SW 1271 (cell line): ENCODE results near the gene SPRED2.
A peak's percentile ranks its signal among the peaks of the same experiment; 100 is the strongest.

Experiments
- DNase-seq, 2 experiments: peaks; one replicate each; lab custom pipeline; 2025; lab: John Stamatoyannopoulos, UW

Gene SPRED2

GRCh38 chr2:65383541-65384488 is 48.6 kb downstream of the SPRED2 start:
- DNase-seq, result no peak

GRCh38 chr2:65382776-65383357 is 49.5 kb downstream of the SPRED2 start:
- DNase-seq, result no peak

GRCh38 chr2:65382323-65382722 is 50.1 kb downstream of the SPRED2 start:
- no peak for DNase-seq

- DNase-seq, result no peak
Measured at GRCh38 chr2:65381607-65382051, 50.8 kb downstream of the SPRED2 start.

- no peak for DNase-seq
Measured at GRCh38 chr2:65380255-65380654, 52.1 kb downstream of the SPRED2 start.

GRCh38 chr2:65379721-65380171 is 52.7 kb downstream of the SPRED2 start:
- no peak for DNase-seq

- DNase-seq, result no peak
Measured at GRCh38 chr2:65379223-65379622, 53.2 kb downstream of the SPRED2 start.

GRCh38 chr2:65378290-65378689 is 54.1 kb downstream of the SPRED2 start:
- DNase-seq, result no peak

- DNase-seq, result peak; percentile 64 to 93
Measured at GRCh38 chr2:65377556-65378192, 54.7 kb downstream of the SPRED2 start.

- no peak for DNase-seq
Measured at GRCh38 chr2:65375723-65376122, 56.7 kb downstream of the SPRED2 start.

GRCh38 chr2:65374999-65375398 is 57.4 kb downstream of the SPRED2 start:
- no peak for DNase-seq

- DNase-seq, result no peak
Measured at GRCh38 chr2:65374575-65374974, 57.8 kb downstream of the SPRED2 start.

GRCh38 chr2:65373365-65373918 is 59.0 kb downstream of the SPRED2 start:
- DNase-seq, result no peak

- no peak for DNase-seq
Measured at GRCh38 chr2:65372619-65373018, 59.8 kb downstream of the SPRED2 start.

- no peak for DNase-seq
Measured at GRCh38 chr2:65371074-65371434, 61.3 kb downstream of the SPRED2 start.

- DNase-seq, result no peak
Measured at GRCh38 chr2:65370387-65371073, 61.9 kb downstream of the SPRED2 start.

- DNase-seq, result no peak
Measured at GRCh38 chr2:65369980-65370379, 62.4 kb downstream of the SPRED2 start.

- DNase-seq, result no peak
Measured at GRCh38 chr2:65369574-65369973, 62.8 kb downstream of the SPRED2 start.

GRCh38 chr2:65368468-65368867 is 63.9 kb downstream of the SPRED2 start:
- DNase-seq, result no peak

GRCh38 chr2:65367524-65367923 is 64.9 kb downstream of the SPRED2 start:
- peak; percentile 68 to 85 for DNase-seq

- DNase-seq, result peak; percentile 88 to 98
Measured at GRCh38 chr2:65366595-65367125, 65.7 kb downstream of the SPRED2 start.
